ENCODE results near the gene LIPE.

Gene LIPE

DNA sequence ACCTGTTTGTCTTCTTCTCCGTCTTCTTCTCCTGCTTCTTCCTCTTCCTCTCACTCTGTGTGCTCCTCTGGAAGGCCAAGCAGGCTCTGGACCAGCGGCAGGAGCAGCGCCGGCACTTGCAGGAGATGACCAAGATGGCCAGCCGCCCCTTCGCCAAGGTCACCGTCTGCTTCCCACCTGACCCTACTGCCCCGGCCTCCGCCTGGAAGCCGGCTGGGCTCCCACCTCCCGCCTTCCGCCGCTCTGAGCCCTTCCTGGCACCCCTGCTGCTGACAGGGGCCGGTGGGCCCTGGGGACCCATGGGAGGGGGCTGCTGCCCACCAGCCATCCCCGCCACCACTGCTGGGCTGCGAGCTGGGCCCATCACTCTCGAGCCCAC is 51.0 kb downstream of the LIPE start:
- Histone ChIP-seq H3K9me3 (ENCODE audit: insufficient read depth, low read depth, low read length) (no peaks in the 10 kb centered on the region), H2AFZ (ENCODE audit: low read length) (no peak overlapping the region), H3K4me3 (ENCODE audit: low read length, poor library complexity, severe bottlenecking) (no peak overlapping the region), H3K9ac (ENCODE audit: low read depth, low read length, poor library complexity, severe bottlenecking) (no peak overlapping the region), H3K36me3 (ENCODE audit: insufficient read depth, low read length) (no peaks in the 10 kb centered on the region), H3K9me2 (replicated peaks; ENCODE audit: low read depth, low read length) (no peaks in the 10 kb centered on the region), H3F3A (ENCODE audit: low read depth) (no peaks in the 10 kb centered on the region), H3K4me2 (ENCODE audit: low read depth, low read length, poor library complexity, severe bottlenecking) (no peak overlapping the region), H3K79me2 (ENCODE audit: insufficient read depth, low read length) (no peaks in the 10 kb centered on the region), H4K20me1 (ENCODE audit: insufficient read depth, low read length, poor library complexity, severe bottlenecking) (no peaks in the 10 kb centered on the region), H3K27me3 (ENCODE audit: insufficient read depth, low read length, poor library complexity, severe bottlenecking) (no peaks in the 10 kb centered on the region), H3K4me1 (ENCODE audit: insufficient read depth, low read length, poor library complexity, severe bottlenecking) (no peaks in the 10 kb centered on the region)
- TF ChIP-seq EZH2phosphoT487 (IDR thresholded peaks at IDR 0.05; ENCODE audit: borderline replicate concordance) = no peak
- TF ChIP-seq, protein P1, sequence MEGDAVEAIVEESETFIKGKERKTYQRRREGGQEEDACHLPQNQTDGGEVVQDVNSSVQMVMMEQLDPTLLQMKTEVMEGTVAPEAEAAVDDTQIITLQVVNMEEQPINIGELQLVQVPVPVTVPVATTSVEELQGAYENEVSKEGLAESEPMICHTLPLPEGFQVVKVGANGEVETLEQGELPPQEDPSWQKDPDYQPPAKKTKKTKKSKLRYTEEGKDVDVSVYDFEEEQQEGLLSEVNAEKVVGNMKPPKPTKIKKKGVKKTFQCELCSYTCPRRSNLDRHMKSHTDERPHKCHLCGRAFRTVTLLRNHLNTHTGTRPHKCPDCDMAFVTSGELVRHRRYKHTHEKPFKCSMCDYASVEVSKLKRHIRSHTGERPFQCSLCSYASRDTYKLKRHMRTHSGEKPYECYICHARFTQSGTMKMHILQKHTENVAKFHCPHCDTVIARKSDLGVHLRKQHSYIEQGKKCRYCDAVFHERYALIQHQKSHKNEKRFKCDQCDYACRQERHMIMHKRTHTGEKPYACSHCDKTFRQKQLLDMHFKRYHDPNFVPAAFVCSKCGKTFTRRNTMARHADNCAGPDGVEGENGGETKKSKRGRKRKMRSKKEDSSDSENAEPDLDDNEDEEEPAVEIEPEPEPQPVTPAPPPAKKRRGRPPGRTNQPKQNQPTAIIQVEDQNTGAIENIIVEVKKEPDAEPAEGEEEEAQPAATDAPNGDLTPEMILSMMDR (conservative IDR thresholded peaks at IDR 0.05; ENCODE audit: low read length) = no peak

DNA sequence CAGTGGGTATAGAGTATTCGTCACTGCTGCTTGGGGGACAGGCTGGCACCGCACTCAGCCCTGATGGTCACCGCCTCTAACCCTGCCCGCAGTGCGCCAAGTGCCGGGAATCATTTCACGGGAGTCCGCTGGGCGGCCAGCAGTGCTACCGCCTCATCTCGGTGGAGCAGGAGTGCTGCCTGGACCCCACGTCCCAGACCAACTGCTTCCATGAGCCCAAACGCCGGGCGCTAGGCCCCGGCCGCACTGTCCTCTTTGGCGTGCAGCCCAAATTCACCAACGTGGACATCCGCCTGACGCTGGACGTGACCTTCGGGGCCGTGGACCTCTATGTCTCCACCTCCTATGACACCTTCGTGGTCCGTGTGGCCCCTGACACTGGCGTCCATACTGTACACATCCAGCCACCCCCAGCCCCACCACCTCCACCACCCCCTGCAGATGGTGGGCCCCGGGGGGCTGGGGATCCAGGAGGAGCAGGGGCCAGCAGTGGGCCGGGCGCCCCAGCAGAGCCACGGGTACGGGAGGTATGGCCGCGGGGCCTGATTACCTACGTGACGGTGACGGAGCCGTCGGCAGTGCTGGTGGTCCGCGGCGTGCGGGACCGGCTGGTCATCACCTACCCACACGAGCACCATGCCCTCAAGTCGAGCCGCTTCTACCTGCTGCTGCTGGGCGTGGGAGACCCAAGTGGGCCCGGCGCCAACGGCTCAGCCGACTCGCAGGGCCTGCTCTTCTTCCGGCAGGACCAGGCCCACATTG is 51.6 kb downstream of the LIPE start:
- TF ChIP-seq, protein P1 (conservative IDR thresholded peaks at IDR 0.05; ENCODE audit: low read length) = no peak
- H3K9me2 ChIP-seq (replicated peaks; ENCODE audit: low read depth, low read length) = no peaks in the 10 kb centered on the region
- no peak overlapping the region for H3K9ac ChIP-seq (ENCODE audit: low read depth, low read length, poor library complexity, severe bottlenecking)
- H3K4me2 ChIP-seq (ENCODE audit: low read depth, low read length, poor library complexity, severe bottlenecking) = no peak overlapping the region
- no peaks in the 10 kb centered on the region for H4K20me1 ChIP-seq (ENCODE audit: insufficient read depth, low read length, poor library complexity, severe bottlenecking)
- no peaks in the 10 kb centered on the region for H3K4me1 ChIP-seq (ENCODE audit: insufficient read depth, low read length, poor library complexity, severe bottlenecking)
- H3F3A ChIP-seq (ENCODE audit: low read depth) = no peaks in the 10 kb centered on the region
- H3K79me2 ChIP-seq (ENCODE audit: insufficient read depth, low read length) = no peaks in the 10 kb centered on the region
- no peaks in the 10 kb centered on the region for H3K9me3 ChIP-seq (ENCODE audit: insufficient read depth, low read depth, low read length)
- no peaks in the 10 kb centered on the region for H3K36me3 ChIP-seq (ENCODE audit: insufficient read depth, low read length)
- H3K27me3 ChIP-seq (ENCODE audit: insufficient read depth, low read length, poor library complexity, severe bottlenecking) = no peaks in the 10 kb centered on the region
- no peak overlapping the region for H2AFZ ChIP-seq (ENCODE audit: low read length)
- no peak overlapping the region for H3K4me3 ChIP-seq (ENCODE audit: low read length, poor library complexity, severe bottlenecking)

DNA sequence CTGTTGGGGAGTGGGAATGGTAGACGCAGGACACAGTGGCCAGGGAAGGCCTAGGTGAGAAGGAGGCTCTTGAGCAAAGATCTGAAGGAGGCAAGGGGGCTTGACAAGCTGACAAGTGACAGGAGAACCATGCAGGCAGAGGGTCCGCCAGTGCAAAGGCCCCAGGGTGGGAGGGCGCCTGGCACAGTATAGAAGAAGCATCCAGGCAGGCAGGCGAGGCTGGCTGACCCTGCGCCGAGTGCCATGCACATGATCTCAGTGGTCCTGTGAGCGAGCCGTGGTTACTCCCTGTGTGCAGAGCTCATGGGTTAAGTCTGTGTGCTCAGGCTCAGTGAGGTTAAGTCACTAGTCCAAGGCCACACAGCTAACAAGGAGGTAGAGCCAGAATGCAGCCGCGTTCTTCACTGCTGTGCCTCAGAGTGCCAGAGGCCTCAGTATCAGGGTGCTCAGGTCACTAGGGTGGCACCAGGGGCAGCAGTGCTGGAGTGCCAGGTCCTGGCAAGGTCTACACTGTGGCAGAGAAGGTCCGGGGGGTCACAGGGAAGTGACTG is 52.3 kb downstream of the LIPE start:
- no peak overlapping the region for H3K9ac ChIP-seq (ENCODE audit: low read depth, low read length, poor library complexity, severe bottlenecking)
- TF ChIP-seq, protein P1 (conservative IDR thresholded peaks at IDR 0.05; ENCODE audit: low read length) = no peak
- TF ChIP-seq EZH2phosphoT487 (IDR thresholded peaks at IDR 0.05; ENCODE audit: borderline replicate concordance) = no peak
- H2AFZ ChIP-seq (ENCODE audit: low read length) = no peak overlapping the region
- no peaks in the 10 kb centered on the region for H3F3A ChIP-seq (ENCODE audit: low read depth)
- no peak overlapping the region for H3K4me3 ChIP-seq (ENCODE audit: low read length, poor library complexity, severe bottlenecking)
- no peaks in the 10 kb centered on the region for H3K27me3 ChIP-seq (ENCODE audit: insufficient read depth, low read length, poor library complexity, severe bottlenecking)
- no peaks in the 10 kb centered on the region for H3K4me1 ChIP-seq (ENCODE audit: insufficient read depth, low read length, poor library complexity, severe bottlenecking)
- no peaks in the 10 kb centered on the region for H4K20me1 ChIP-seq (ENCODE audit: insufficient read depth, low read length, poor library complexity, severe bottlenecking)
- no peaks in the 10 kb centered on the region for H3K36me3 ChIP-seq (ENCODE audit: insufficient read depth, low read length)
- H3K79me2 ChIP-seq (ENCODE audit: insufficient read depth, low read length) = no peaks in the 10 kb centered on the region
- no peaks in the 10 kb centered on the region for H3K9me3 ChIP-seq (ENCODE audit: insufficient read depth, low read depth, low read length)
- no peak overlapping the region for H3K4me2 ChIP-seq (ENCODE audit: low read depth, low read length, poor library complexity, severe bottlenecking)
- no peaks in the 10 kb centered on the region for H3K9me2 ChIP-seq (replicated peaks; ENCODE audit: low read depth, low read length)
